HepG2 (cell line): Measurements from ENCODE around the gene OAF. TPM values are rescaled to one million over a fixed set of nuclear protein-coding genes. Genes with fewer than 3 reads are reported as not detected.

Experiments used
- ASH2L ChIP-seq: fragments of 300-600, 200-600 bp; sonication (generic); IDR thresholded peaks from 2 replicates; pipeline ENCODE4 v1.7.0; 2017; ENCODE audit warnings: low read depth, mild to moderate bottlenecking, moderate library complexity, mixed read lengths, low read length; ENCODE audit not compliant: insufficient read length
- ATRX ChIP-seq: sonication (generic); formaldehyde crosslinking; IDR thresholded peaks from 2 replicates; pipeline ENCODE4 v1.4.0; 2020; ENCODE audit warnings: missing genetic modification reagents, borderline replicate concordance
- BCL6 ChIP-seq: IDR thresholded peaks from 2 replicates; pipeline ENCODE4 v1.6.1; 2016; ENCODE audit warnings: missing genetic modification reagents, missing compliant biosample characterization
- GATAD2A ChIP-seq: IDR thresholded peaks from 2 replicates; pipeline ENCODE4 v1.6.1; 2016
- HHEX ChIP-seq: IDR thresholded peaks from 2 replicates; pipeline ENCODE4 v1.6.1; 2016; ENCODE audit warnings: control low read depth
- IRX3 ChIP-seq: sonication (generic); formaldehyde crosslinking; IDR thresholded peaks from 2 replicates; pipeline ENCODE4 v1.8.1; 2023; ENCODE audit warnings: mild to moderate bottlenecking, low read depth, missing genetic modification reagents, borderline replicate concordance
- KLF11 ChIP-seq: IDR thresholded peaks from 2 replicates; pipeline ENCODE4 v1.6.1; 2016; ENCODE audit warnings: missing compliant biosample characterization
- LRRFIP1 ChIP-seq: sonication (generic); formaldehyde crosslinking; conservative IDR thresholded peaks from 2 replicates; pipeline ENCODE4 v1.4.0; 2020; ENCODE audit warnings: missing genetic modification reagents
- MAZ ChIP-seq, 2 experiments: sonication (generic) in 1 of 2; formaldehyde crosslinking in 1 of 2; IDR thresholded peaks; 2 replicates each; pipeline versions ENCODE4 v1.5.0 to v1.6.1; 2012 to 2020; ENCODE audit warnings: low read depth in 2 of 2, mild to moderate bottlenecking in 2 of 2, borderline replicate concordance in 1 of 2, improper control_type of control experiment in 1 of 2, low read length in 1 of 2, missing genetic modification reagents in 1 of 2, moderate library complexity in 1 of 2
- MTA1 ChIP-seq: sonication (generic); formaldehyde crosslinking; IDR thresholded peaks from 2 replicates; pipeline ENCODE4 v1.4.0; 2020; ENCODE audit warnings: missing genetic modification reagents, mild to moderate bottlenecking, borderline replicate concordance
- PHF5A ChIP-seq: IDR thresholded peaks from one replicate; pipeline ENCODE4 v1.6.1; 2018; ENCODE audit warnings: low read depth, missing genetic modification reagents; ENCODE audit not compliant: unreplicated experiment
- RELA ChIP-seq: sonication (generic); formaldehyde crosslinking; IDR thresholded peaks from 2 replicates; pipeline ENCODE4 v1.4.0; 2020; ENCODE audit warnings: missing genetic modification reagents
- TOE1 ChIP-seq: sonication (generic); formaldehyde crosslinking; IDR thresholded peaks from 2 replicates; pipeline ENCODE4 v1.4.0; 2020; ENCODE audit warnings: mild to moderate bottlenecking, missing genetic modification reagents
- ZBTB44 ChIP-seq: sonication (generic); formaldehyde crosslinking; IDR thresholded peaks from 2 replicates; pipeline ENCODE4 v1.4.0; 2020; ENCODE audit warnings: missing genetic modification reagents
- ZMYM2 ChIP-seq: sonication (generic); formaldehyde crosslinking; IDR thresholded peaks from 2 replicates; pipeline ENCODE4 v1.8.0; 2022; ENCODE audit warnings: mild to moderate bottlenecking, missing genetic modification reagents
- ZMYM3 ChIP-seq: sonication (generic); formaldehyde crosslinking; IDR thresholded peaks from 2 replicates; pipeline ENCODE4 v1.5.1; 2020; ENCODE audit warnings: mild to moderate bottlenecking, missing genetic modification reagents
- ZNF329 ChIP-seq: sonication (generic); formaldehyde crosslinking; IDR thresholded peaks from 2 replicates; pipeline ENCODE4 v1.9.0; 2021; ENCODE audit warnings: low read depth, mild to moderate bottlenecking, missing genetic modification reagents
- ZNF572 ChIP-seq: sonication (generic); formaldehyde crosslinking; IDR thresholded peaks from 2 replicates; pipeline ENCODE4 v1.5.1; 2020; ENCODE audit warnings: mild to moderate bottlenecking, missing genetic modification reagents
- ZNF598 ChIP-seq: sonication (generic); formaldehyde crosslinking; IDR thresholded peaks from 2 replicates; pipeline ENCODE4 v1.5.1; 2020; ENCODE audit warnings: mild to moderate bottlenecking, missing genetic modification reagents, borderline replicate concordance
- ZNF646 ChIP-seq: sonication (generic); formaldehyde crosslinking; IDR thresholded peaks from 2 replicates; pipeline ENCODE4 v1.9.0; 2021; ENCODE audit warnings: mild to moderate bottlenecking, missing genetic modification reagents
- polyA plus RNA-seq, 8 experiments: library from polyadenylated mRNA; depleted of rRNA in 3 of 8; stranded (reverse) in 7 of 8; unstranded in 1 of 8; fragments of >200 nt; fragmentation: Illumina TruSeq in 4 of 8; extraction: Trizol in 4 of 8; gene quantifications; 2 replicates each; pipeline versions ENCODE4 v1.2.1 to v1.2.3, GENCODE V29; 2011 to 2016; ENCODE audit warnings: low read depth in 4 of 8, missing spikeins in 1 of 8, mixed read lengths in 1 of 8; ENCODE audit not compliant: insufficient read depth in 1 of 8
- total RNA-seq, 5 experiments: library from RNA; depleted of rRNA; stranded (reverse); fragments of >200 nt; fragmentation: Illumina TruSeq; extraction: Trizol; gene quantifications; 2 replicates each; pipeline ENCODE4 v1.2.3, GENCODE V29; 2016; ENCODE audit warnings: low read depth in 1 of 5

The OAF gene
- total and polyA plus RNA-seq, 2 of the 13 experiments (the other 11 are each of a cell fraction or from before 2014, with no cell fraction given), result 63.7 to 94.6 TPM

- TF ChIP-seq IRX3 (CRISPR knock-in tag) (no peak), RELA (CRISPR knock-in tag) (no peak), LRRFIP1 (CRISPR knock-in tag) (no peak), ZNF646 (no peak), MTA1 (CRISPR knock-in tag) (peak; percentile 73; the same call in 1 of the 2 replicates), ZNF572 (CRISPR knock-in tag) (no peak), ZBTB44 (CRISPR knock-in tag) (no peak), HHEX (CRISPR knock-in tag) (no peak), ASH2L (no peak), ZMYM3 (CRISPR knock-in tag) (peak; percentile 58; the same call in 1 of the 2 replicates), GATAD2A (CRISPR knock-in tag) (peak; percentile 50), MAZ (IDR thresholded peaks at IDR 0.05; ENCODE audit: borderline replicate concordance, low read depth, low read length) (no peak), MAZ (CRISPR knock-in tag; IDR thresholded peaks at IDR 0.05; ENCODE audit: low read depth) (no peak), BCL6 (CRISPR knock-in tag) (peak; percentile 99), ZNF598 (CRISPR knock-in tag) (0 out of 2 replicates have a peak, but pooled peaks have one; percentile 29), TOE1 (CRISPR knock-in tag) (no peak), ZMYM2 (CRISPR knock-in tag) (0 out of 2 replicates have a peak, but pooled peaks have one; percentile 30), KLF11 (CRISPR knock-in tag) (no peak), PHF5A (CRISPR knock-in tag) (no peak), ZNF329 (CRISPR knock-in tag) (no peak), ATRX (CRISPR knock-in tag) (no peak)
These were observed 11.9 kb upstream of the OAF start (continued) for GRCh38 chr11:120198787-120199469.
